K562 (cell line): Measurements from ENCODE around the gene SLC5A2. TPM values are rescaled to one million over a fixed set of nuclear protein-coding genes. Genes with fewer than 3 reads are reported as not detected.

Experiments used
- KLF6 ChIP-seq: fragments of 250-450 bp; sonication (Bioruptor Pico); IDR thresholded peaks from 2 replicates; pipeline ENCODE4 v1.4.0; 2020; ENCODE audit warnings: mild to moderate bottlenecking, moderate library complexity, borderline replicate concordance
- SIN3A ChIP-seq, 2 experiments: fragments of 150-350 bp in 1 of 2; IDR thresholded peaks; 2 replicates each; pipeline ENCODE4 v1.6.1; 2011 to 2016; ENCODE audit warnings: borderline replicate concordance in 2 of 2, low read depth in 2 of 2, low read length in 2 of 2, mild to moderate bottlenecking in 2 of 2, moderate library complexity in 2 of 2; ENCODE audit not compliant: control insufficient read depth in 1 of 2
- SMC3 ChIP-seq: conservative IDR thresholded peaks from 2 replicates; pipeline ENCODE4 v1.6.1; 2011; ENCODE audit warnings: low read depth, low read length, improper control_type of control experiment; ENCODE audit not compliant: insufficient read depth
- polyA plus RNA-seq, 8 experiments: library from polyadenylated mRNA; depleted of rRNA in 4 of 8; stranded (reverse) in 5 of 8; unstranded in 3 of 8; fragments of >200 nt; fragmentation: Nextera tagmentation in 2 of 8; fragmentation: Illumina TruSeq in 1 of 8; extraction: Ambion mirVana in 2 of 8; extraction: Trizol in 1 of 8; gene quantifications; 2 replicates each; pipeline versions ENCODE4 v1.2.1 to v1.2.3, GENCODE V29; 2011 to 2014; ENCODE audit warnings: inconsistent platforms in 1 of 8, missing spikeins in 1 of 8
- total RNA-seq, 7 experiments: library from RNA; depleted of rRNA in 6 of 7; stranded (reverse); fragments of >200 nt in 6 of 7; fragmentation: Illumina TruSeq in 2 of 7; extraction: Trizol in 2 of 7; gene quantifications; 2 replicates each; pipeline versions ENCODE4 v1.2.1 to v1.2.3, GENCODE V29; 2011 to 2021; ENCODE audit warnings: low replicate concordance in 1 of 7
- TF ChIP-seq, protein P1 (sequence below): fragments of 150-350 bp; conservative IDR thresholded peaks from 2 replicates; pipeline ENCODE4 v1.6.1; 2014; ENCODE audit warnings: low read length
- TF ChIP-seq, protein P2 (sequence below): fragments of 250-450 bp; sonication (Bioruptor Pico); IDR thresholded peaks from 2 replicates; pipeline ENCODE4 v1.4.0; 2020
- TF ChIP-seq, protein P3 (sequence below), 2 experiments: fragments of 450-650 bp; formaldehyde crosslinking in 1 of 2; IDR thresholded peaks; 2 replicates each; pipeline versions ENCODE4 v1.4.0 to v1.6.1; 2014 to 2020; ENCODE audit warnings: mild to moderate bottlenecking in 2 of 2, borderline replicate concordance in 1 of 2, low read depth in 1 of 2
- TF ChIP-seq, protein P4 (sequence below): fragments of 450-650 bp; formaldehyde crosslinking; IDR thresholded peaks from 2 replicates; pipeline ENCODE4 v1.4.0; 2020; ENCODE audit warnings: mild to moderate bottlenecking, moderate library complexity

The SLC5A2 gene
- total and polyA plus RNA-seq, 9 of the 15 experiments (the other 6 are each of a cell fraction or from before 2014, with no cell fraction given): 0.07 to 2.7 (median 2.2) TPM; not detected in 6

DNA sequence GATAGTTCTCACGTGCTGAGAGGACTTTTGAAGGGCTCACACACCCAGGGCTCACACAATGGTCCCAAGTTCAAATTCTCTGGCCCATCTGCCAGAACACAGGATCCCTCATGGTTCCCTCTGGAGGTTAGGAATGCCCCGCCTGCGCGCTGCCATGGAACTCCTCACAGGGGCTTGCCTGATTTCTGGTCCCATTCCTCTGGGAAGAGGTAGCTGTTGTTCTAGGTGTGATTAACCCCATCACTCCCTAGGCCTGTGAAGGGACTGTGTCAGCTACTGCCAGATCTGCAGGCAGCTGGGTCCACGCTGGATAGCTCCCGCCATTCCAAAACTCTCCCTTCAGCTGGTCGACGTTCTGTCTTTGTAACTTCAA is 25.9 kb upstream of the SLC5A2 start (continued):
- TF ChIP-seq, protein P1, sequence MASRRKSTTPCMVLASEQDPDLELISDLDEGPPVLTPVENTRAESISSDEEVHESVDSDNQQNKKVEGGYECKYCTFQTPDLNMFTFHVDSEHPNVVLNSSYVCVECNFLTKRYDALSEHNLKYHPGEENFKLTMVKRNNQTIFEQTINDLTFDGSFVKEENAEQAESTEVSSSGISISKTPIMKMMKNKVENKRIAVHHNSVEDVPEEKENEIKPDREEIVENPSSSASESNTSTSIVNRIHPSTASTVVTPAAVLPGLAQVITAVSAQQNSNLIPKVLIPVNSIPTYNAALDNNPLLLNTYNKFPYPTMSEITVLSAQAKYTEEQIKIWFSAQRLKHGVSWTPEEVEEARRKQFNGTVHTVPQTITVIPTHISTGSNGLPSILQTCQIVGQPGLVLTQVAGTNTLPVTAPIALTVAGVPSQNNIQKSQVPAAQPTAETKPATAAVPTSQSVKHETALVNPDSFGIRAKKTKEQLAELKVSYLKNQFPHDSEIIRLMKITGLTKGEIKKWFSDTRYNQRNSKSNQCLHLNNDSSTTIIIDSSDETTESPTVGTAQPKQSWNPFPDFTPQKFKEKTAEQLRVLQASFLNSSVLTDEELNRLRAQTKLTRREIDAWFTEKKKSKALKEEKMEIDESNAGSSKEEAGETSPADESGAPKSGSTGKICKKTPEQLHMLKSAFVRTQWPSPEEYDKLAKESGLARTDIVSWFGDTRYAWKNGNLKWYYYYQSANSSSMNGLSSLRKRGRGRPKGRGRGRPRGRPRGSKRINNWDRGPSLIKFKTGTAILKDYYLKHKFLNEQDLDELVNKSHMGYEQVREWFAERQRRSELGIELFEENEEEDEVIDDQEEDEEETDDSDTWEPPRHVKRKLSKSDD: no peak
- TF ChIP-seq SIN3A (IDR thresholded peaks at IDR 0.05; ENCODE audit: borderline replicate concordance in 2 of 2, control insufficient read depth in 1 of 2, low read depth in 2 of 2, low read length in 2 of 2) (peak in 1 of 2 experiments; percentile 54; a peak in 1 of 4 replicates), SMC3 (no peak), KLF6 (CRISPR knock-in tag) (no peak)
- TF ChIP-seq, protein P2, sequence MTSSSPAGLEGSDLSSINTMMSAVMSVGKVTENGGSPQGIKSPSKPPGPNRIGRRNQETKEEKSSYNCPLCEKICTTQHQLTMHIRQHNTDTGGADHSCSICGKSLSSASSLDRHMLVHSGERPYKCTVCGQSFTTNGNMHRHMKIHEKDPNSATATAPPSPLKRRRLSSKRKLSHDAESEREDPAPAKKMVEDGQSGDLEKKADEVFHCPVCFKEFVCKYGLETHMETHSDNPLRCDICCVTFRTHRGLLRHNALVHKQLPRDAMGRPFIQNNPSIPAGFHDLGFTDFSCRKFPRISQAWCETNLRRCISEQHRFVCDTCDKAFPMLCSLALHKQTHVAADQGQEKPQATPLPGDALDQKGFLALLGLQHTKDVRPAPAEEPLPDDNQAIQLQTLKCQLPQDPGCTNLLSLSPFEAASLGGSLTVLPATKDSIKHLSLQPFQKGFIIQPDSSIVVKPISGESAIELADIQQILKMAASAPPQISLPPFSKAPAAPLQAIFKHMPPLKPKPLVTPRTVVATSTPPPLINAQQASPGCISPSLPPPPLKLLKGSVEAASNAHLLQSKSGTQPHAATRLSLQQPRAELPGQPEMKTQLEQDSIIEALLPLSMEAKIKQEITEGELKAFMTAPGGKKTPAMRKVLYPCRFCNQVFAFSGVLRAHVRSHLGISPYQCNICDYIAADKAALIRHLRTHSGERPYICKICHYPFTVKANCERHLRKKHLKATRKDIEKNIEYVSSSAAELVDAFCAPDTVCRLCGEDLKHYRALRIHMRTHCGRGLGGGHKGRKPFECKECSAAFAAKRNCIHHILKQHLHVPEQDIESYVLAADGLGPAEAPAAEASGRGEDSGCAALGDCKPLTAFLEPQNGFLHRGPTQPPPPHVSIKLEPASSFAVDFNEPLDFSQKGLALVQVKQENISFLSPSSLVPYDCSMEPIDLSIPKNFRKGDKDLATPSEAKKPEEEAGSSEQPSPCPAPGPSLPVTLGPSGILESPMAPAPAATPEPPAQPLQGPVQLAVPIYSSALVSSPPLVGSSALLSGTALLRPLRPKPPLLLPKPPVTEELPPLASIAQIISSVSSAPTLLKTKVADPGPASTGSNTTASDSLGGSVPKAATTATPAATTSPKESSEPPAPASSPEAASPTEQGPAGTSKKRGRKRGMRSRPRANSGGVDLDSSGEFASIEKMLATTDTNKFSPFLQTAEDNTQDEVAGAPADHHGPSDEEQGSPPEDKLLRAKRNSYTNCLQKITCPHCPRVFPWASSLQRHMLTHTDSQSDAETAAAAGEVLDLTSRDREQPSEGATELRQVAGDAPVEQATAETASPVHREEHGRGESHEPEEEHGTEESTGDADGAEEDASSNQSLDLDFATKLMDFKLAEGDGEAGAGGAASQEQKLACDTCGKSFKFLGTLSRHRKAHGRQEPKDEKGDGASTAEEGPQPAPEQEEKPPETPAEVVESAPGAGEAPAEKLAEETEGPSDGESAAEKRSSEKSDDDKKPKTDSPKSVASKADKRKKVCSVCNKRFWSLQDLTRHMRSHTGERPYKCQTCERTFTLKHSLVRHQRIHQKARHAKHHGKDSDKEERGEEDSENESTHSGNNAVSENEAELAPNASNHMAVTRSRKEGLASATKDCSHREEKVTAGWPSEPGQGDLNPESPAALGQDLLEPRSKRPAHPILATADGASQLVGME (CRISPR knock-in tag): no peak
- TF ChIP-seq, protein P3, sequence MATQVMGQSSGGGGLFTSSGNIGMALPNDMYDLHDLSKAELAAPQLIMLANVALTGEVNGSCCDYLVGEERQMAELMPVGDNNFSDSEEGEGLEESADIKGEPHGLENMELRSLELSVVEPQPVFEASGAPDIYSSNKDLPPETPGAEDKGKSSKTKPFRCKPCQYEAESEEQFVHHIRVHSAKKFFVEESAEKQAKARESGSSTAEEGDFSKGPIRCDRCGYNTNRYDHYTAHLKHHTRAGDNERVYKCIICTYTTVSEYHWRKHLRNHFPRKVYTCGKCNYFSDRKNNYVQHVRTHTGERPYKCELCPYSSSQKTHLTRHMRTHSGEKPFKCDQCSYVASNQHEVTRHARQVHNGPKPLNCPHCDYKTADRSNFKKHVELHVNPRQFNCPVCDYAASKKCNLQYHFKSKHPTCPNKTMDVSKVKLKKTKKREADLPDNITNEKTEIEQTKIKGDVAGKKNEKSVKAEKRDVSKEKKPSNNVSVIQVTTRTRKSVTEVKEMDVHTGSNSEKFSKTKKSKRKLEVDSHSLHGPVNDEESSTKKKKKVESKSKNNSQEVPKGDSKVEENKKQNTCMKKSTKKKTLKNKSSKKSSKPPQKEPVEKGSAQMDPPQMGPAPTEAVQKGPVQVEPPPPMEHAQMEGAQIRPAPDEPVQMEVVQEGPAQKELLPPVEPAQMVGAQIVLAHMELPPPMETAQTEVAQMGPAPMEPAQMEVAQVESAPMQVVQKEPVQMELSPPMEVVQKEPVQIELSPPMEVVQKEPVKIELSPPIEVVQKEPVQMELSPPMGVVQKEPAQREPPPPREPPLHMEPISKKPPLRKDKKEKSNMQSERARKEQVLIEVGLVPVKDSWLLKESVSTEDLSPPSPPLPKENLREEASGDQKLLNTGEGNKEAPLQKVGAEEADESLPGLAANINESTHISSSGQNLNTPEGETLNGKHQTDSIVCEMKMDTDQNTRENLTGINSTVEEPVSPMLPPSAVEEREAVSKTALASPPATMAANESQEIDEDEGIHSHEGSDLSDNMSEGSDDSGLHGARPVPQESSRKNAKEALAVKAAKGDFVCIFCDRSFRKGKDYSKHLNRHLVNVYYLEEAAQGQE (IDR thresholded peaks at IDR 0.05; ENCODE audit: borderline replicate concordance): peak; percentile 79
- TF ChIP-seq, protein P3 (CRISPR knock-in tag; IDR thresholded peaks at IDR 0.05; ENCODE audit: low read depth): no peak
- TF ChIP-seq, protein P4, sequence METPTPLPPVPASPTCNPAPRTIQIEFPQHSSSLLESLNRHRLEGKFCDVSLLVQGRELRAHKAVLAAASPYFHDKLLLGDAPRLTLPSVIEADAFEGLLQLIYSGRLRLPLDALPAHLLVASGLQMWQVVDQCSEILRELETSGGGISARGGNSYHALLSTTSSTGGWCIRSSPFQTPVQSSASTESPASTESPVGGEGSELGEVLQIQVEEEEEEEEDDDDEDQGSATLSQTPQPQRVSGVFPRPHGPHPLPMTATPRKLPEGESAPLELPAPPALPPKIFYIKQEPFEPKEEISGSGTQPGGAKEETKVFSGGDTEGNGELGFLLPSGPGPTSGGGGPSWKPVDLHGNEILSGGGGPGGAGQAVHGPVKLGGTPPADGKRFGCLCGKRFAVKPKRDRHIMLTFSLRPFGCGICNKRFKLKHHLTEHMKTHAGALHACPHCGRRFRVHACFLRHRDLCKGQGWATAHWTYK (CRISPR knock-in tag): no peak
